RKO (cell line): ENCODE measurements around the gene PLA2G4F.

Experiments
- DNase-seq: peaks from one replicate; pipeline ENCODE4 v3.0.0-alpha.2; 2016; ENCODE audit warnings: low spot score

The PLA2G4F gene

DNA sequence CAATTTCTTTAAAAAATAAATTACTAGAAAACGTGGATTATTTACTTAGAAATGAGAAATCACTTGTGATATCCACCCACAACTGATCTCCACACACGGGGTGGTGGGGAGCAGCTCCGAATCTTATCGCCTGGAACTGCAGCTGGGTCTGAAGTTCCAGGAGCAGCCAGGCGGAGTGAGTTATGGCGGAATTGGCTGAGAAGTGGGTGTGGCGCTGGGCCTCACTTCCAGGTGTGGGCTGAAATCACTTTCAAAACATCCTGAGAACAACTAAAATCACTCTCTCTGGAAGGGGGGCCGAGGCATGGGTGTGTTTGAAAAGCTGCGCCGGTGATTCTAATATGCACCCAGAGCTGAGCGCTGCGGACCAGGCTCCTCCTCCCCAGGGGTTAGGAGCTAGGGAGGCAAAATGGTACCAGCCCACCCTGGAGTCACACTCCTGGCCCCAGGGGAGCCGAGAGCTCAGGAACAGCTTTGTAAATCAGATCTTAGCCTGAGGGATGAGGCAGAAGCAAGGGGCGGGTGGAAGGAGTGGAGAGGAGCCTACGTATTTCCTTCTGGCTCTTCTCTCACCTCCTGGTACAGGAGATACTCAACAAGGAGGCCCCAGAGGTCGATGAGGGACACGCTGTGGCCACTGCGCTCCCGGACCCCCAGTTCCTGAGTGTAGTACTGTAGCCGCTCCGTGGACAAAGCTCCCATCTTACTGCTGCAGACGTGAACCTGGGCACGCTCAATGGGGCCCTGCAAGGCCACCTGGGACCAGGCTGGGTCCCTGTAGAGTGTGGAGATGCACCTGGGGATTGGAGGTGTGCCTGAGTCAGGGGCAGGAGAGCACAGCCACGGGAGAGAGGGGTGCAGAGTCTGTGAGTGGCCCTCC lies 9.6 kb downstream of the PLA2G4F start:
- no peak for DNase-seq

- DNase-seq = no peak
Measured at GRCh38 chr15:42145546-42146455, 10.6 kb downstream of the PLA2G4F start.

- no peak for DNase-seq
Measured at GRCh38 chr15:42144841-42145375, 11.5 kb downstream of the PLA2G4F start.

GRCh38 chr15:42143866-42144625 lies 12.4 kb downstream of the PLA2G4F start:
- no peak for DNase-seq

DNA sequence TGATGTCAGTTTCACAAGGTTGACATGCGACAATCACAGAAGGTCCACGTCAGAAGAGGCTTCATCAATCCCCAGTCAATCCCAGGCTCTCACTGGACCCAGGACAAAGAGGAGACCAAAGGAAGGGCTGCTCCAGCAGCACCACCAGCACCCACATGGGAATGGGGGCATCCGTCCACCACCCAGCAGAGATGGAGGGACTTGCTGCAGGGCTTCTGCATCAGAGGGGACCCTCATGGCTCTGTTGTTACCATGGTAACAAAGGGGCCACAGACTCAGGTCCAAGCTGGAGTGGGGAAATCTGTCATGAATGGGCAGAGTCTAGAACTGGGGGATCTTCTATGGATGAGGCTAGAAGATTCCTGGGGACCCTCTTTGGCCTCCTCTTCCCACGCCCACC lies 13.1 kb downstream of the PLA2G4F start:
- no peak for DNase-seq

DNA sequence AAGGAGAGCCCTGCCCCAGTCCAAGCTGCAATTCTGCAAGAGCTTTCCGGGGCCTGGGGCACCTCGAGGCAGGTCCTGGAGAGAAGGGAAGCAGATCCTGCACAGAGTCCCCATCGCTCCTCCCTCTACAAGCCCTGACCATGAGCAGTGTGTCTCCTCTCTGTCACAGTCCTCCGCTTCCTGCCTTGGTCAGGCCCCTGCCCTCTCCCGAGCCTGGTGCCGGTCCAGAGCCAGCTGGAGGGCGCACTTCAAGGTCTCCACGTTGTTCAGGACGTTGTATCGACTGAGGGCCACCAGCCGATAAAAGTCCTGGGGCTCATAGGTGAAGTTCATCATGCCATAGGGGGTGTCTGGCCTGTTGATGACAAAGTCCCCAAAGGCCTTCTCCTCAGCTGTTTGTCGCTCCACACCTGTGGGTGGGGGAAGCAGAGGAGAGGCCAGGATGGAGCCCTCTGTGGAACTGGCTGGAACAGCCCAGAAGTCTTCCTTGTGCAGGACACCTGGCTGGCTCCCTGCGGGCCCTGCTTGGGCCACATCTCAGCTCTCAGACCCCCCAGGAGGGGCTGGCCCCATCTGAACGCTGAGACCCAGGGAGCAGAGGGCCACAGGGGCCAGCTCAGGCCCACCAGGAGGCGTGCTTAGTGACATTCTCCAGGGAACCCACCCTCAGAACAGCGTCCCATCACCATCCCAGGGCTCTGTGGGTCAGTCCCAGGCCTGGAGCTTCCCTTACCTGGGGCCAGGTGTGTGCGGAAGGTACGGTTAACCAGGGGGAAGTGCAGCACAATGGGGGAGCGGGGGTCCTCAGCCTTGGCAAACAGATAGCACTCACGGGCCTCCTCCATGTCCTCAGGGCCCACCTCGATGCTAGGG lies 14.4 kb downstream of the PLA2G4F start:
- DNase-seq = no peak

- no peak for DNase-seq
Measured at GRCh38 chr15:42141246-42141645, 15.2 kb downstream of the PLA2G4F start.

DNA sequence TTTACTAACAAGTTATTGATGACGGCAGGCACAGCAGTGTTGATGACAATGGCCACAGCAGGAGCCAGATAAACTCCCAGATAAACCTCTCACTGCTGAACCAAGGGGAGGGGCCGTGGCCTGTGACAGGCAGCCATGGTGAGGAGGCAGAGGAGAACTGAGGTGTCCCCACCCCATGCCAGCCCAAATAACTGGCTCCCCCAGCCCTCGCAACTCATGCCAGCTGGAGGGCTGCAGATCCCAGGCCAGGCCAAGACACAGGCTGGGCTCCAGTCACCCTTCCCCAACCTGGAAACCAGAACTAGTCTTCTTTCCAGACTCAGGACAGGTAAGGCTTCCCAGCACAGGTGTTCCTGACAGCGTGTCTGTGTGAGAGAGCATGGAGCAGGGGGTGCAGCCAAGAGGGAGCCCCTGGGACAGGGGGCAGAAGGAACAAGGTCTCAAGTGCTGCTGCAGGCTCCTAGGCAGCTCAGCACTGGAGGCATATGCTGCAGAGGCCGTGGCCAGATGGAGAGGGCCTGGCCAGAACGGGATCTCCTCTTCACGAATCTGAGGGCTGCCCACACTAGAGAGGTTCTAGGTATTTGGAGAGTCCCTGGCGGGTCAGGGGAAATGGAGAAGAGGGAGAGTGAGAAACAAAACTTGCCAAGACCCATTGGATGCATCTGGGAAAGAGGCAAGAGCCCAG lies 15.9 kb downstream of the PLA2G4F start:
- DNase-seq = no peak

GRCh38 chr15:42139596-42139995 lies 16.8 kb downstream of the PLA2G4F start:
- no peak for DNase-seq

- DNase-seq = no peak
Measured at GRCh38 chr15:42138968-42139386, 17.5 kb downstream of the PLA2G4F start.

DNA sequence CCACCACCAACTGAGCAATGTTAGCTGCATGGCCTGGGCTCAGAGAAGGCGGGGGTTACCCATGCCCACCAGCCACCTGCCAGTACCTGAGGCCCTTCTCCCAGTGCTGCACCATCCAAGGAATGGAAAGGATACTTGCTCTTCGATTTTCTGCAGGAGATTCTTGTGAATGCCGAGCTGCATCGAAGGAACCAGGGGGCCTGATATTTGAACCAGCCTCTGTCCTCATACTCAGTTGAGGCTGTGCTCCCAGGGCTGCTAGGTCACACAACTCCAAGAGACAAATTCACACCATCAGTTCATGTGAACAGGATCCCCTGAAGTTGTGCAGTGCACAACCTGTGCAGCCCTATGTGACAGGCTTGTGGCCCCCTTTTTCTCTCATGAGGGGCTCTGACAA lies 18.0 kb downstream of the PLA2G4F start:
- DNase-seq = no peak

GRCh38 chr15:42137461-42138261 lies 18.8 kb downstream of the PLA2G4F start:
- DNase-seq = peak; percentile 72

- no peak for DNase-seq
Measured at GRCh38 chr15:42136513-42136912, 19.9 kb downstream of the PLA2G4F start.

DNA sequence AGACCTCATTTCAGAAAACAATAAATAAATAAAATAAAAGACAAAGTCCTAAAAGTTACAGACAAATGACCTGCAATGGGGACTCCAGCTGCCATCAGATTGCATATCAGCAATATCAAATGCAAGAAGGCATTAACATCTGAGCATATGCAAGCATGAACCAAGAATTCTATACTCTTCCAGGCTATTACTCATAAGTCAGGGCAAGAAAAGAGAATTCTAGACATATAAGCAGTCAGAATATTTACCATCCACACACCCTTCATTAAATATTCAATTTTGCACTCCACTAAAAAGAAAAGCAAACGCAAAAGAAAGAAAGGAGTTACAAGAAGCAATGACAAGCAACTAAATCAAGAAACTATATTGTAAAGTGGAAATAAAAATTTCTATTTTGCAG lies 21.1 kb downstream of the PLA2G4F start:
- DNase-seq = no peak

- no peak for DNase-seq
Measured at GRCh38 chr15:42134617-42135245, 21.7 kb downstream of the PLA2G4F start.

DNA sequence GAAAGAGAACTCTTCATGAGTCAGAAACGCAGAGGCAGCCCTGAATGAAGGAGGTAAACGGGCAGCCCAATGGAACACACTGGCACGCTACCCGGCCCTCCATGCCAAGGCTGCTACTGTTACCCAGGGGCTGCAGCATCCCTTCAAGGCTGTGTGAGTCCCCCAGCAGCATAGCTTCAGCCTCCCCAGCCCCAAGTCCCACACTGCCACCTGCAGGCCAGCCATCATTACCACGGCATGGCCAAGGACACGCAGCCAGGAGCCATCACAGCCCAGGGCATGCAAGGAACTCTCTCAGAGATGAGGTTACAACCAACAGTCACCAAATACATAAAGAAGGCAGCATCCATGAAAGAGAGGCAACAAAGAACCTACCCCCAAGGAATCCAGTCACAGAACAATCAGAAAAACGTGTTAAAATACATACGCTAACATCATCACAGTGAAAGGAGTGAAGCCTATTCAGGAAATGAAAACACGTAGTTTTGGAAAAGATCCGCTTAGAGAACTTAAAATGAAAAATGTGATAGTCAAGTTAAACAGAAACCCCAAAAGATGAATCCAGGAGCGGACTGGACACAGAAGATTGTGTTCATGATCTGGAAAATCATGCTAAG lies 22.4 kb downstream of the PLA2G4F start:
- peak; percentile 39 for DNase-seq

DNA sequence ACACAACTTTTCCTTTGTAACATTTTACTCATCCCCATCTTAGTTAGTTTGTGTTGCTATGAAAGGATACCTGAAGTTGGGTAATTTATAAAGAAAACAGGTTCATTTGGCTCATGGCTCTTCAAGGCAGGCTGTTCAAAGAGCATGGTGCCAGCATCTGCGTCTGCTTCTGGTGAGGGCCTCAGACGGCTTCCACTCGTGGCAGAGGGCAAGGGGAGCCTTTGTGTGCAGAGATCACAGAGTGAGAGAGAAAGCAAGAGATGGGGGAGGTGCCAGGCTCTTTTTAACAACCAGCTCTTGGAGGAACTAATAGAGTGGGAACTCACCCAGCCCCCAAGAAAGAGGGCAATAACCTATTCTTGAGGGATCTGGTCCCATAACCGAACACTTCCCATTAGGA lies 23.1 kb downstream of the PLA2G4F start:
- DNase-seq = no peak
